ENCODE data around the gene WFIKKN1.

The WFIKKN1 gene

GRCh38 chr16:662597-662996 is 31.8 kb downstream of the WFIKKN1 start:
- WGBS = 95% methylated on average over 21 of the region's 21 CpGs
- no peaks in the 10 kb centered on the region for H3K79me1 ChIP-seq (replicated peaks; ENCODE audit: low read length, poor library complexity, severe bottlenecking)

GRCh38 chr16:666572-666971 is 35.8 kb downstream of the WFIKKN1 start:
- DNase-seq = no peak
- H2AFZ ChIP-seq (ENCODE audit: low read depth, low read length) = no peak overlapping the region
- peaks cover 25 to 54% of the 10 kb centered on the region in 2 experiments for H3K36me3 ChIP-seq (ENCODE audit: control insufficient read depth in 1 of 2, insufficient read depth in 2 of 2, low read depth in 1 of 2, low read length in 2 of 2)
- no peak overlapping the region for H3K18ac ChIP-seq (ENCODE audit: low read depth in 1 of 2, low read length in 2 of 2)
- peak overlapping the region; percentile 67 for H3K9ac ChIP-seq (ENCODE audit: low read length)
- no peak overlapping the region for H4K8ac ChIP-seq (ENCODE audit: low read length)
- H2BK5ac ChIP-seq (ENCODE audit: low read depth, low read length, poor library complexity, severe bottlenecking) = no peak overlapping the region
- no peak overlapping the region for H2BK120ac ChIP-seq (ENCODE audit: low read depth, low read length)
- peaks cover 18% of the 10 kb centered on the region for H3K79me1 ChIP-seq (replicated peaks; ENCODE audit: low read length, poor library complexity, severe bottlenecking)
- no peak overlapping the region for H3K27ac ChIP-seq (ENCODE audit: low read length, poor library complexity, severe bottlenecking)
- no peak overlapping the region for H2BK12ac ChIP-seq (ENCODE audit: low read length in 2 of 2)
- no peak overlapping the region for H3K23ac ChIP-seq (ENCODE audit: low read length in 2 of 2)
- H2AK5ac ChIP-seq (ENCODE audit: low read length, severe bottlenecking) = no peak overlapping the region
- H3K9me3 ChIP-seq (ENCODE audit: control insufficient read depth, low read length) = no peaks in the 10 kb centered on the region
- H3K27me3 ChIP-seq (ENCODE audit: control insufficient read depth in 1 of 2, insufficient read depth in 1 of 2, low read length in 2 of 2) = no peaks in the 10 kb centered on the region
- 91% methylated on average over 13 of the region's 13 CpGs for WGBS
- no peak overlapping the region for H4K91ac ChIP-seq (ENCODE audit: low read length)
- H2BK15ac ChIP-seq (ENCODE audit: low read depth, poor library complexity, severe bottlenecking) = no peak overlapping the region
- H3K14ac ChIP-seq (ENCODE audit: low read length in 2 of 2) = no peak overlapping the region
- H3K4me2 ChIP-seq (ENCODE audit: low read length, poor library complexity, severe bottlenecking) = no peak overlapping the region
- H3K4me3 ChIP-seq (ENCODE audit: insufficient read depth in 1 of 2, low read depth in 1 of 2, low read length in 2 of 2) = no peak overlapping the region
- no peak overlapping the region for H3K4ac ChIP-seq (ENCODE audit: low read depth in 1 of 2, low read length in 2 of 2)
- peaks cover 16% of the 10 kb centered on the region for H3K4me1 ChIP-seq (ENCODE audit: control insufficient read depth, insufficient read depth, low read depth, low read length)

More at GRCh38 chr16:662597-662996, 31.8 kb downstream of the WFIKKN1 start:
- Histone ChIP-seq H2BK5ac (ENCODE audit: low read depth, low read length, poor library complexity, severe bottlenecking) (no peak overlapping the region), H3K4me2 (ENCODE audit: low read length, poor library complexity, severe bottlenecking) (no peak overlapping the region), H2AFZ (ENCODE audit: low read depth, low read length) (no peak overlapping the region), H3K4ac (ENCODE audit: low read depth in 1 of 2, low read length in 2 of 2) (no peak overlapping the region), H3K27ac (ENCODE audit: low read length, poor library complexity, severe bottlenecking) (no peak overlapping the region), H3K9ac (ENCODE audit: low read length) (no peak overlapping the region), H4K91ac (ENCODE audit: low read length) (no peak overlapping the region), H3K14ac (ENCODE audit: low read length in 2 of 2) (no peak overlapping the region), H2BK12ac (ENCODE audit: low read length in 2 of 2) (no peak overlapping the region), H3K23ac (ENCODE audit: low read length in 2 of 2) (no peak overlapping the region), H3K27me3 (ENCODE audit: control insufficient read depth in 1 of 2, insufficient read depth in 1 of 2, low read length in 2 of 2) (no peaks in the 10 kb centered on the region), H2BK15ac (ENCODE audit: low read depth, poor library complexity, severe bottlenecking) (no peak overlapping the region), H3K4me1 (ENCODE audit: control insufficient read depth, insufficient read depth, low read depth, low read length) (peaks cover 21% of the 10 kb centered on the region), H2AK5ac (ENCODE audit: low read length, severe bottlenecking) (no peak overlapping the region), H3K18ac (ENCODE audit: low read depth in 1 of 2, low read length in 2 of 2) (no peak overlapping the region), H4K8ac (ENCODE audit: low read length) (no peak overlapping the region), H3K9me3 (ENCODE audit: control insufficient read depth, low read length) (no peaks in the 10 kb centered on the region), H2BK120ac (ENCODE audit: low read depth, low read length) (no peak overlapping the region), H3K4me3 (ENCODE audit: insufficient read depth in 1 of 2, low read depth in 1 of 2, low read length in 2 of 2) (no peak overlapping the region), H3K36me3 (ENCODE audit: control insufficient read depth in 1 of 2, insufficient read depth in 2 of 2, low read depth in 1 of 2, low read length in 2 of 2) (peaks cover 3 to 52% of the 10 kb centered on the region in 2 experiments)
- no peak for DNase-seq

- H3K36me3 ChIP-seq (ENCODE audit: control insufficient read depth in 1 of 2, insufficient read depth in 2 of 2, low read depth in 1 of 2, low read length in 2 of 2) = peaks cover 30 to 54% of the 10 kb centered on the region in 2 experiments
- H4K8ac ChIP-seq (ENCODE audit: low read length) = peak overlapping the region; percentile 100
Measured at GRCh38 chr16:667113-667779, 36.5 kb downstream of the WFIKKN1 start.

DNA sequence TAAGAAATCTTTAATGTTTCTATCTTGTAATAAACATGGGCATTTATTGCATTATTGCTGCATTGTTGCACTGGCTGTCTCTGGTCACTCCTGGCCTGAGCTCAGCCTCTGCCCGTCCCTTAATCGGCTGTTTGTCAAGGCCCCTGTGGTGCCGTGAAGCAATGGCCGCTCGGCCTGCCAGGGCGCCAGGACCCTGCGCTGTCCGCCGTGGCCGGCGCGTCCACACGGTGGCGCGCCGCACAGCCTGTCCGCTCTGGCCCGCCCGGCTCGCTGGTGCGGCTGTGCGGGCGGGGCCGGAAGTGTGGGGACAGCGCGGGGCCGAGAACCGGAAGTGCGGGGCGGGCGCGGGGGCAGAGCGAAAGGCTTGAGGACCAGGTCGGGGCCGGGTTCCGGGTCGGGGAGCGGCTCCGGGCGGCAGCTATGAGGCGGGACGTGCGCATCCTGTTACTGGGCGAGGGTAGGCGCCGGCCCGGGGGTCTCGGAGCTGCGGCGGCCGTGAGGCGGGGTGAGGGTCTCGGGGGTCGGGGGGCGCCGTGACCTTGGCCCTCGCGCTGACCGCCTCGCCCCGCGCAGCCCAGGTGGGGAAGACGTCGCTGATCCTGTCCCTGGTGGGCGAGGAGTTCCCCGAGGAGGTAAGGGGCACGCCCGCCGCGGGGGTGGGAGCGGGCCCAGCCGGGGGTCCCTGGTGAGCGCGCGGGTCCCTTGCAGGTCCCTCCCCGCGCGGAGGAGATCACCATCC is 37.2 kb downstream of the WFIKKN1 start, which contains the start of gene RHOT2:
Gene RHOT2, plus strand, starts transcription at position 353 of the 739 bp plus-strand sequence. Its CDS starts 68 bp downstream, at position 421.
- Histone ChIP-seq H3K18ac (ENCODE audit: low read depth in 1 of 2, low read length in 2 of 2) (peak within 1 kb of the TSS; percentile 84 to 94), H3K23ac (ENCODE audit: low read length in 2 of 2) (peak within 1 kb of the TSS in 1 of 2 experiments; percentile 89), H3K14ac (ENCODE audit: low read length in 2 of 2) (peak within 1 kb of the TSS; percentile 78 to 89), H3K4me1 (ENCODE audit: control insufficient read depth, insufficient read depth, low read depth, low read length) (peaks cover 17% of the 10 kb centered on the region), H3K27me3 (ENCODE audit: control insufficient read depth in 1 of 2, insufficient read depth in 1 of 2, low read length in 2 of 2) (no peaks in the 10 kb centered on the region), H2BK120ac (ENCODE audit: low read depth, low read length) (peak within 1 kb of the TSS; percentile 62), H2BK12ac (ENCODE audit: low read length in 2 of 2) (peak within 1 kb of the TSS in 1 of 2 experiments; percentile 42), H3K27ac (ENCODE audit: low read length, poor library complexity, severe bottlenecking) (no peak within 1 kb of the TSS), H3K9ac (ENCODE audit: low read length) (peak within 1 kb of the TSS; percentile 91), H3K9me3 (ENCODE audit: control insufficient read depth, low read length) (no peaks in the 10 kb centered on the region), H3K4me2 (ENCODE audit: low read length, poor library complexity, severe bottlenecking) (peak within 1 kb of the TSS; percentile 84), H2AK5ac (ENCODE audit: low read length, severe bottlenecking) (peak within 1 kb of the TSS; percentile 18), H3K36me3 (ENCODE audit: control insufficient read depth in 1 of 2, insufficient read depth in 2 of 2, low read depth in 1 of 2, low read length in 2 of 2) (peaks cover 37 to 55% of the 10 kb centered on the region in 2 experiments), H2BK15ac (ENCODE audit: low read depth, poor library complexity, severe bottlenecking) (peak within 1 kb of the TSS; percentile 54), H3K4ac (ENCODE audit: low read depth in 1 of 2, low read length in 2 of 2) (peak within 1 kb of the TSS; percentile 90 to 97), H3K4me3 (ENCODE audit: insufficient read depth in 1 of 2, low read depth in 1 of 2, low read length in 2 of 2) (peak within 1 kb of the TSS; percentile 86 to 98), H3K79me1 (replicated peaks; ENCODE audit: low read length, poor library complexity, severe bottlenecking) (peaks cover 21% of the 10 kb centered on the region), H4K8ac (ENCODE audit: low read length) (peak within 1 kb of the TSS; percentile 100), H2AFZ (ENCODE audit: low read depth, low read length) (peak within 1 kb of the TSS; percentile 18), H2BK5ac (ENCODE audit: low read depth, low read length, poor library complexity, severe bottlenecking) (no peak within 1 kb of the TSS), H4K91ac (ENCODE audit: low read length) (peak within 1 kb of the TSS; percentile 95)
- DNase-seq = peak; percentile 88
- WGBS = under 1% methylated on average over 68 of the region's 78 CpGs

More at GRCh38 chr16:667113-667779, 36.5 kb downstream of the WFIKKN1 start:
- no peak overlapping the region for H2AFZ ChIP-seq (ENCODE audit: low read depth, low read length)
- no peak overlapping the region for H2BK15ac ChIP-seq (ENCODE audit: low read depth, poor library complexity, severe bottlenecking)
- H3K79me1 ChIP-seq (replicated peaks; ENCODE audit: low read length, poor library complexity, severe bottlenecking) = peaks cover 20% of the 10 kb centered on the region
- peak overlapping the region; percentile 5 to 58 for H3K18ac ChIP-seq (ENCODE audit: low read depth in 1 of 2, low read length in 2 of 2)
- H2BK5ac ChIP-seq (ENCODE audit: low read depth, low read length, poor library complexity, severe bottlenecking) = no peak overlapping the region
- H3K23ac ChIP-seq (ENCODE audit: low read length in 2 of 2) = no peak overlapping the region
- H3K4me1 ChIP-seq (ENCODE audit: control insufficient read depth, insufficient read depth, low read depth, low read length) = peaks cover 16% of the 10 kb centered on the region
- WGBS = 86% methylated on average over 21 of the region's 22 CpGs
- DNase-seq = no peak
- H2BK120ac ChIP-seq (ENCODE audit: low read depth, low read length) = no peak overlapping the region
- H4K91ac ChIP-seq (ENCODE audit: low read length) = peak overlapping the region; percentile 95
- no peak overlapping the region for H3K4me2 ChIP-seq (ENCODE audit: low read length, poor library complexity, severe bottlenecking)
- H3K14ac ChIP-seq (ENCODE audit: low read length in 2 of 2) = no peak overlapping the region
- H3K27me3 ChIP-seq (ENCODE audit: control insufficient read depth in 1 of 2, insufficient read depth in 1 of 2, low read length in 2 of 2) = no peaks in the 10 kb centered on the region
- no peaks in the 10 kb centered on the region for H3K9me3 ChIP-seq (ENCODE audit: control insufficient read depth, low read length)
- no peak overlapping the region for H3K27ac ChIP-seq (ENCODE audit: low read length, poor library complexity, severe bottlenecking)
- peak overlapping the region in 1 of 2 experiments; percentile 86 for H3K4me3 ChIP-seq (ENCODE audit: insufficient read depth in 1 of 2, low read depth in 1 of 2, low read length in 2 of 2)
- H2AK5ac ChIP-seq (ENCODE audit: low read length, severe bottlenecking) = peak overlapping the region; percentile 18
- H2BK12ac ChIP-seq (ENCODE audit: low read length in 2 of 2) = peak overlapping the region in 1 of 2 experiments; percentile 42
- peak overlapping the region; percentile 67 for H3K9ac ChIP-seq (ENCODE audit: low read length)
- H3K4ac ChIP-seq (ENCODE audit: low read depth in 1 of 2, low read length in 2 of 2) = peak overlapping the region; percentile 29 to 90
